SH-SY5Y (cell line): ENCODE results near the gene RFXAP.

Experiments
- GATA2 ChIP-seq: IDR thresholded peaks from 2 replicates; pipeline ENCODE4 v1.6.1; 2011; ENCODE audit warnings: mild to moderate bottlenecking, low read depth, low read length
- GATA3 ChIP-seq: IDR thresholded peaks from 2 replicates; pipeline ENCODE4 v1.6.1; 2011; ENCODE audit warnings: low read depth, mild to moderate bottlenecking, low read length, moderate library complexity

The RFXAP gene

DNA sequence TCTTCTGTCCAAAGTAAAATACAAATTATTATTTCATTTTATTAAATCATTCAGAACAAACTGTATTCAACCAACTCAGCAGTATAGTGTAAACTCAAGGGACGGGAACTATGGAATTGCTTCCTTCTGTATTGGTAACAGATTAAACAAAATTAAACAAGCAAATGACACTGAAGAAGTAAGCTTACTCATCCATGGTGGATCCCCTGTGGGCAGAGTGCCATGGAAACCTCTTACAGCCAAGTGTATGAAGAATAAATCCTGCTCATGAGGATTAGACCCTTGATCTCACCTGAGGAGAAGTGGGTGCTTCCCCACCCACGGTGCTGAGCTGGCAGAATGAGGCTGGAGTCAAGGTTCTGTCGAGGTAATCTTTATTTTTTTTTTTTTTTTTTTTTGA is 18.0 kb upstream of the RFXAP start:
- TF ChIP-seq GATA3 = no peak
- TF ChIP-seq GATA2 = no peak

DNA sequence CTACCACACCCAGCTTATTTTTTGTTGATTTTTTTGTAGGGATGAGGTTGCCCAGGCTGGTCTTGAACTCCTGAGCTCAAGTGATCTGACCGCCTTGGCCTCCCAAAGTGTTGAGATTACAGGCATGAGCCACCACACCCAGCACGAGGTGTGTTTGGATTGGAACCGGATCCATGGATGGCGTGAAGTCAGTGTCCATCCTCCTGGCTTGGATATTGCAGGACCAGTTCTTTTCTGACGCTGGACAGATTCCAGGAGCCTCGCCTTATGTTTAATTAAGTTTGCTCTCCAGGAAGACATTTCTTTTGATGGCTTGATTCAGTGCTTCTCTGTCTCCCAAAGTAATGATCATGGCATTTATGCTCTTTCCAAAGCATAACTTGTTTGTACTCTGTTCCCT is 14.4 kb upstream of the RFXAP start:
- no peak for TF ChIP-seq GATA3
- TF ChIP-seq GATA2 = no peak

GRCh38 chr13:36806102-36806501 is 12.9 kb upstream of the RFXAP start:
- TF ChIP-seq GATA2 (no peak), GATA3 (no peak)

GRCh38 chr13:36807616-36808015 is 11.4 kb upstream of the RFXAP start:
- TF ChIP-seq GATA2 = no peak
- no peak for TF ChIP-seq GATA3

DNA sequence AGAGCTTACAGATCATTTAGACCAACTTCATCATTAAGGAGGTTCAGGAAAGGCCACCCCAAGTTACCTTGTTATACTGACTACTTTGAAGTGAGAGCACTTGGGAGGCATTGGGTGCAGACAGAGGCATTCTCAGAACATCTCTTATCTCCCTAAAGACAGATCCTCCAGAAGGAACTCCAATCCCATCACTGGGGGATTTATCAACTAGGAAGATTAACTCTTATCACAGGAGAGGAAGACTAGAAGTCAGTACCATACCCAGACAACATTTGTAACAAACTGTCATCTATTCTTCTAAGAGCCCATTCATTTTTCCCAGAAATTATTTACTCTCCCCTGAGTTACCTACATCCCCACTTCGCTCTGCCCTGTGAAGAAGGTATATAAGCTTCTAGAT is 5.8 kb upstream of the RFXAP start:
- no peak for TF ChIP-seq GATA3
- TF ChIP-seq GATA2 = no peak

GRCh38 chr13:36814465-36814864 is 4.6 kb upstream of the RFXAP start:
- TF ChIP-seq GATA3 = no peak
- no peak for TF ChIP-seq GATA2

GRCh38 chr13:36815062-36815461 is 4.0 kb upstream of the RFXAP start:
- TF ChIP-seq GATA3 = no peak
- no peak for TF ChIP-seq GATA2

DNA sequence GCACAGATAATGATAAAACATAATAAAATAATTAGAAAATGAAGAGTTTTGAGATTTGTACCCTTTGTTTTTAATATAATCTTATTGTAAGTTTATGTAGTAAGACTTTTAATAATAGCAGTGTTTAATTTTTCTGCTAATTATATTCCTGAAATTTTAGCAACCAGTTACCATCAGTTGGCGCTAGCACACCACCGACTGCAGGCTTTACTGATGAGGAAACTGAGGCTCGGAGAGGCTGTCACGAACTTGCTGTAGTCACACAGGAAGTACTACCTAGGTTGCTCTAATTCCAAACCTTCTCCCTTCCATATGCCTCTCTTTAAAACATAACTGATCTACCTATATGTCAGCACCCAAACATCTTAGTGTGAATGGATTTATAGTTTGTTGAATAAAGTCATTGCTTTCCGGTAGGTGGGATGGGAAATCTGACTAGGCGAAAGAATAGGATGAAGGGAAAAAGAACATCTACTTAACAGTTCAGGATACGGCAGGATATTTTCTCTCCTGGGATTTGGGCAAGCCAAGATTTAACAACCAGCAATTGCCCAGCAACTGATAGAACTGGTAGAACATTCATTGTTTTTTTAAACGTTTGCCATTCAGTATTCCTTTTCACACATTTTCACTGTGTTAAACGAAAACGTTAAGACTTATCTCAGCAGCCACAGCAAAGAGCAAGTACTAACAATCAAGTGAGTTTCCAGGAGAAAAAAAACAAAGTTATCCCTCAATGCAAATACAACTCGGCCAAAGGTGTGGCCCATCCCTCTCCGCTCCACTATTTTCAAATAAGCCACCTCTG is 822 bp upstream of the RFXAP start:
- TF ChIP-seq GATA3 (no peak), GATA2 (no peak)

GRCh38 chr13:36819739-36820090 is 693 bp downstream of the RFXAP start:
- TF ChIP-seq GATA2 (no peak), GATA3 (no peak)

DNA sequence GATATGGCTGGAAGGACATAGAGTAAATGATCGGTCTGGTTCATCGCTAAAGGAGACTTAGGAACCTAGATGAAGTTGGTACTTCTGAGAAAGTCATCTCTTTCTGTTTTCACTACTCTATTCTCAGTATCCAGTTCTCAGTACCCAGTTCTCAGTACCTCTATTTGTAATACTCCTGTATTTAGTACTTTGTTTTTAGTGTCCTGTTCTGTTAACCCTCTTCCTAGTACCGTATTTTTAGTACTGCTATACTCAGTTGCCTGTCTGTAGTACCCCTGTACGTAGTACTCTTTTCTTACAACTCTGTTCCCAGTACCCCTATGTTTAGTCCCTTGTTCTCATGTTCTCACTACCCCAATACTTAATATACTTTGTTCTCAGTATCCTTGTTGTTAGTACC is 1.2 kb downstream of the RFXAP start:
- no peak for TF ChIP-seq GATA2
- no peak for TF ChIP-seq GATA3

- TF ChIP-seq GATA3 (no peak), GATA2 (no peak)
Observed at GRCh38 chr13:36822785-36823184, 3.8 kb downstream of the RFXAP start.

- TF ChIP-seq GATA3 = 0 out of 2 replicates have a peak, but pooled peaks have one; percentile 38
- peak; percentile 89 for TF ChIP-seq GATA2
Observed at GRCh38 chr13:36829753-36830152, 10.7 kb downstream of the RFXAP start.

- TF ChIP-seq GATA3 (no peak), GATA2 (no peak)
Observed at GRCh38 chr13:36831291-36831690, 12.3 kb downstream of the RFXAP start.

- TF ChIP-seq GATA2 = no peak
- no peak for TF ChIP-seq GATA3
Observed at GRCh38 chr13:36834299-36834698, 15.3 kb downstream of the RFXAP start.

GRCh38 chr13:36837354-36838092 is 18.5 kb downstream of the RFXAP start:
- TF ChIP-seq GATA3 = no peak
- TF ChIP-seq GATA2 = no peak

DNA sequence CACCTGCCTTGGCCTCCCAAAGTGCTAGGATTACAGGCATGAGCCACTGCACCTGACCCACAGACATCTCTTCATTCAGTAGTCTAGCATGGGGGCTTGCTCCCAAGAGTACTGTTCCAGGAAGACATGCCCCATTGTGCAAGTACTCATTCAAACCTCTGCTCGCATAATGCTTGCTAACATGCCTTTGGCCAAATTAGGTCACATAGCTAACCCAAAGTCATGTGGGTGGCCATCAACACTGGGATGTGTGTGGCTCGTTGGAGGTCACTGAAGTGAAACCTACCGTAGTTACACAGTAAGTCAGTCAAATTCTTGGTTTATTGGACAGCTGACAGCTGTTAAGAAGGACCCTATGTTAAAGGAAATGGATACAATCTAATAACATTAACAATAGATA is 20.3 kb downstream of the RFXAP start:
- no peak for TF ChIP-seq GATA2
- no peak for TF ChIP-seq GATA3
